ENCODE results near the gene PTPRN2. TPM values are rescaled to one million over a fixed set of nuclear protein-coding genes. Genes with fewer than 3 reads are reported as not detected.

Gene PTPRN2
- total and polyA plus RNA-seq, 2 of the 8 experiments (the other 6 are each of a cell fraction or from before 2014, with no cell fraction given): 2.6 to 4.5 TPM

DNA sequence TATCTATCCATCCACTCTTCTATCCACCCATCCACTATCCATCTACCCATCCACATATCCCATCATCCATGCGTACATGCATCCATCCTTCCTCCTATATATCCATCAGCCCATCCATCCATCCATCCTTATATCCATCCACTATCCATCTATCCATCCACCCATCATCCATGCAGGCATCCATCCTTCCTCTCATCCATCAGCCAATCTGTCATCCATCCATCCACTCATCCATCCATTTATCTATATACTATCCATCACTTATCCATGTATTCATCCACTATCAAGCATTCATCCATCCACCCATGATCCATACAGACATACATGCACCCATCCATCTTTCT is 765.0 kb downstream of the PTPRN2 start:
- H3K4ac ChIP-seq (replicated peaks; ENCODE audit: insufficient read length, low read depth, low read length): no peak overlapping the region
- no peaks in the 10 kb centered on the region for H3K79me2 ChIP-seq (ENCODE audit: control insufficient read depth in 1 of 2, insufficient read depth in 2 of 2, low read length in 2 of 2)
- no peak overlapping the region for H2AK5ac ChIP-seq (ENCODE audit: low read depth, low read length)
- FAIRE-seq (no peak), DNase-seq (ENCODE audit: low read depth in 1 of 2, low spot score in 2 of 2) (no peak)
- H2BK20ac ChIP-seq (ENCODE audit: low read length): no peak overlapping the region
- H3K56ac ChIP-seq (replicated peaks; ENCODE audit: insufficient read length, low read depth, low read length): peak overlapping the region; percentile 73
- no peak overlapping the region for H2BK12ac ChIP-seq (ENCODE audit: low read depth, low read length)
- H3K14ac ChIP-seq (ENCODE audit: insufficient read length): no peak overlapping the region
- no peak overlapping the region for H2AFZ ChIP-seq (ENCODE audit: low read length)
- no peak for TF ChIP-seq HDAC6 (IDR thresholded peaks at IDR 0.05; ENCODE audit: low read depth, low read length)
- TF ChIP-seq CREB1 (IDR thresholded peaks at IDR 0.05): no peak
- no peak overlapping the region for H3K27ac ChIP-seq (ENCODE audit: low read depth, low read length)
- 75 to 100% methylated on average over 1 of the region's 1 CpG for WGBS, 2 experiments (ENCODE audit: extremely low coverage in 1 of 2, insufficient coverage in 1 of 2, insufficient read length in 1 of 2, insufficient replicate concordance in 2 of 2, low coverage in 1 of 2, low lambda C conversion rate in 2 of 2, missing lambda C conversion rate in 1 of 2)
- no peak overlapping the region for H4K8ac ChIP-seq (ENCODE audit: extremely low read depth, insufficient read depth, low read length)
- ChIA-PET CTCF (ENCODE audit: partially characterized antibody) (no interaction called here), POLR2A (ENCODE audit: partially characterized antibody) (no interaction called here)
- H3K27me3 ChIP-seq (replicated peaks in 1 of 4; ENCODE audit: control insufficient read depth in 3 of 4, extremely low read depth in 1 of 4, insufficient read depth in 3 of 4, low read length in 3 of 4): no peaks in the 10 kb centered on the region; a peak in 1 of 7 replicates
- no peak overlapping the region for H3K18ac ChIP-seq (ENCODE audit: extremely low read depth, low read length)
- no peak overlapping the region for H4K5ac ChIP-seq (ENCODE audit: insufficient read length, low read depth, low read length)
- peaks cover 25% of the 10 kb centered on the region for H3K23me2 ChIP-seq (ENCODE audit: low read depth, low read length)
- no peak overlapping the region for H4K91ac ChIP-seq (replicated peaks; ENCODE audit: insufficient read length, low read length)
- H3K79me1 ChIP-seq (ENCODE audit: low read depth, low read length): no peaks in the 10 kb centered on the region
- H3K4me2 ChIP-seq (ENCODE audit: insufficient read depth in 1 of 2, low read depth in 2 of 2, low read length in 2 of 2): no peak overlapping the region
- no peak overlapping the region for H2BK15ac ChIP-seq (ENCODE audit: low read length)
- 0 out of 4 replicates have a peak, but pooled peaks cover 0 to 3% of the 10 kb centered on the region in 2 experiments for H3K9me3 ChIP-seq (ENCODE audit: insufficient read depth in 2 of 2, low read depth in 1 of 2, low read length in 1 of 2)
- H4K20me1 ChIP-seq (replicated peaks in 1 of 2; ENCODE audit: control insufficient read depth in 1 of 2, insufficient read depth in 2 of 2, low read length in 2 of 2): peaks cover 0 to 20% of the 10 kb centered on the region in 2 experiments
- H3K23ac ChIP-seq (ENCODE audit: insufficient read length): no peak overlapping the region
- no peak overlapping the region for H3K9ac ChIP-seq (replicated peaks in 1 of 4; ENCODE audit: extremely low read depth in 1 of 4, low read depth in 3 of 4, low read length in 3 of 4)
- H3K36me3 ChIP-seq (ENCODE audit: control insufficient read depth in 2 of 4, insufficient read depth in 4 of 4, low read length in 3 of 4): no peaks in the 10 kb centered on the region; a peak in 1 of 8 replicates
- H3K4me1 ChIP-seq (replicated peaks in 1 of 4; ENCODE audit: control insufficient read depth in 3 of 4, insufficient read depth in 4 of 4, low read length in 3 of 4): no peaks in the 10 kb centered on the region
- H3K4me3 ChIP-seq (ENCODE audit: extremely low read depth in 1 of 4, insufficient read depth in 2 of 4, low read depth in 3 of 4, low read length in 4 of 4): no peak overlapping the region
- H2BK5ac ChIP-seq (ENCODE audit: low read depth, low read length): no peak overlapping the region
- H2BK120ac ChIP-seq (replicated peaks; ENCODE audit: low read depth, low read length): no peak overlapping the region

All from H1 (cell line).